HG03354 (cell line): Measurements from ENCODE around the gene NCF4.

ENCODE experiments used
- ATAC-seq: cut with Tn5 transposase; IDR thresholded peaks from one replicate; pipeline ENCODE4 v1.9.1; 2021; ENCODE audit warnings: mild to moderate bottlenecking; ENCODE audit not compliant: unreplicated experiment, poor library complexity, severe bottlenecking

The NCF4 gene

DNA sequence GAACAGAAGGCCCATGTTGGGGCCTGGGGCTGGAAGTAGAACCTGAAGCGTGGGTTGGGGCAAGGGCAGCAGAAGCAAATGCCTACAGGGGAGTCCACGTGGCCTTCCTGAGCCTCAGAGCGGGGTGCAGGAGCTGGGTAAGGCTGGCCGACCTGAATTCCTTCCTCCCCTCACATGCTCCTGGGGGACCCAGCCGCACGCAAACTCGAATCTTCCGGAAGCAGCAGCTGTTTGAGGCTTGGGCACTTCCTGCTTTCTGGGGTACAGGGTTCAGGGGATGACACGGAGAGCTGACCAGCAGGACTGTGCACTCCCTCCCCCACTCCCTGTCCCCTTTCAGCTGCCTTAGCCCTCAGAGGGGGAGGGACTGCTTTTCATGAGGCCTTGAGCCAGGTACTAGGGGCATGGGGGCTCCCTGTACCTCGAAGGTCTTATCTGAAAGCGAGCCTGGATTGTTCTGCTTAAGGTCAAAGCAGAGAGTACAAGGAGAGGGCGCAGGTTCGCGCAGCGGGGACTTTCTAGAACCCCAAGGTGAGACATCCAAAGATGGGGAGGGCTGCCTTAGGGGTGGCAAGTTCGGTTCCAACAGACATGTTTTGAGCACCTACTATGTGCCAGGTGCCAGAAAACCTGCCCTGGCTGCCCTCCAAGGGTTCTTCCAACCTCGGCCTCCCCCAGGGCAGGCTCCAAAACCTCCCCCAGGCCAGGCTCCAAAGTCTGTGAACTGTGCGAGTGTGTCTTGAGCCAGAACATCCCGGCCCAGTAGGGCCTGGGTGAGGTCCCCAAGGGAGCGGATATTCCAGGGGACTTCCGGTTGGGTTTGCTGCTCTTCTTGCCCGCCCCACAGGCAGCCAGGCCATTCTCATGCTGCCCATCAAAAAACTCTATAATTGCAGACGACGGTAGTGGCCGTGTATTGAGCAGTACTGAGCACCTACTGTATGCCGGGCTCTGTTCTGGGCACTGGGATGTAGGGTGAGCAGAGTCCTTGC lies 1.7 kb downstream of the NCF4 start:
- no peak for ATAC-seq

DNA sequence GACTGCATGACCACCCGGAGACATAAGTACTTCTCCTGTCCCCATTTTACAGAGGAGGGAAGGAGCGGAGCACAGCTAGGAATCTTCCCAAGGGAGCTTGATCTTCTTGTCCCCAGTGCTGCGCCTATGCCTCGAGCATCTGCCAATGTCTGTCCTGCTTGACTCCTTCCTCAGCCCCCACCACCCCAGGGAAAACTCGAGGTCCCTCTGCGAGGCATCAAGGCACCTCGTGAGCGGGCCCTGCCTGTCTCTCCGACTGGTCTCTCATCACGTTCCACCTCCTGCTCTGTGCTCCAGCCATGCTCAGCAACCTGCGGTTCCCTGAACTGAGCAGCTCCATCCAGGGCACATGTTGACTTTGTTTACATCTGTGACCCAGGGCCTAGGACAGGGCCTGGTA lies 2.5 kb downstream of the NCF4 start:
- ATAC-seq: no peak

DNA sequence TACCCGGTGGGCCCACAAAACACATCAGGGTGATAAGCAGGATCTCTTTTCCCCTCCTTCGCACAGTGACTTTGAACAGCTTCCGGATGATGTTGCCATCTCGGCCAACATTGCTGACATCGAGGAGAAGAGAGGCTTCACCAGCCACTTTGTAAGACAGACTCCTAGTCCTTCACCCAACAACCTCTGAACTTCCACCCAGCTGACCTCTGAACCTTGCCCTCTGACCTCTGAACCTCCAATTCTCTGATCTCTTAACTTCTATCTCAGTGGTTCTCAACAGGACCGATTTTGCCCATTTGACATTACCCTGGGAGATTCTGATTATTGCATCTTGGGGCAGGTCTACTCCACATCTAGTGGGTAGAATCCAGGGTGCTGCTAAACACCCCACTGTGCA lies 3.2 kb downstream of the NCF4 start:
- no peak for ATAC-seq

DNA sequence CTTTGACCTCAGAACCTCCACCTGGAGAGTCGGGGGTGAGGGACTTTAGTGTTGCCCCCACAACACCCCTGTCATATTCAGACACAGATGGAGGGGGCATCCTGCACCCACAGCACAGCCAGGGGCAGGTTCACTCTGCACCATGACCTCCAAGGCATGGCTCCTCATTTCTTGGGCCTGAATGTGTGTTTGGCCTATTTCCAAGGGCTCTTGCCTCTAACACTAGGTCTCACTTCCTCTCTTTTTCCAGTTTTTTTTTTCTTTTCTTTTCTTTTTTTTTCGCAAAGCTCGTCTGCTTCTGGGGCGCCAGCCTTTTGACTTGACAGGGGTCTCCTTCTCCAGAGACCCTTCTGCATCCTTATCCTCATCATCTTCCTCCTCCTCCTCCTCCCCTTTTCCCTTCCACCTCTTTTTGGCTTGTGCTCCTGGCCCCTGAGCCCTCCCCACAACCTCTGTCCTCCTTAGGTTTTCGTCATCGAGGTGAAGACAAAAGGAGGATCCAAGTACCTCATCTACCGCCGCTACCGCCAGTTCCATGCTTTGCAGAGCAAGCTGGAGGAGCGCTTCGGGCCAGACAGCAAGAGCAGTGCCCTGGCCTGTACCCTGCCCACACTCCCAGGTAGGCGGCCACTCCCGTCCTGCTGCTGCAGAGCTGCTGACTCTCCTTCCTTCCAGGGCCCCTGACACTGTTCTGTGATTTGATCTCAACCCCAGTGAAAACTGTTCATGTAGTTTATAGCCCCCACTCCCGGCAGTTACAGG lies 3.8 kb downstream of the NCF4 start:
- ATAC-seq: no peak

DNA sequence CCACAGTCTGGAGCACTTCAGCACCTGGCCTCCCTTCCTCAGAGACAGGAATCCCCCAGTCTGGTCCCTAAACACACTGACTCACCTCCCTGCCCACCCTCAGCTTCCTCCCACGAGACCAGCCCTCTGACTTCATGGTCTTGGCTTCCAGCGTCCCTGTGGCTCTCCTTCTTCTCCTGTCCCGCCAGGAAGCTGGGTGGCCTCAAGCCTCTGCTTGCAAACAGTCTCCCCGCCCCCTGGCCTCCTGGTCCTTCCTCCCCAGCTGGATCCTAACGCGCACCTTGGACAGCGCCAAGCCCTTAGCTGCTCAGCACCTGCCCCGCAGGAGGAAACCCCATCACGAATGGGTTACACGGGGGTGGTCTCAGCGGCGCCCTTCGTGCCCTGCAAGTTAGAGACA lies 4.5 kb downstream of the NCF4 start:
- no peak for ATAC-seq

DNA sequence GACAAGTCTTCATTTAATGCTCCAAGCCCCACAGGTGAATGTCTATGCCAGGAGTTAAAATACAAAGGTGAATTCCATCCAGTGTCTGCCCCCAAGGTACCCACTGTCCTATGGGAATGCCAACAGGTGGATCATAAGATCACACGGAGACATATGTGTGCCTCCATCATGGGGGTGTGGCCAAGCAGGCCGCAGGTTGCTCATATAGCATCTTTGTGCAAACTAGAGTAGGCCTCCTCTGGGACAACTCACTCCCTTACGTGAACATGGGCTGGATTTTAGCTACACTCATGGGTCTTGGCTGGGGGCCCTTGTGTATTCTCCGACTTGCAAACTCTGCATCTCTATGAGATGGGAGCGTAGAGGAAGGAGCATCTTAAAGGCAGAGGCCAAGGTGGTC lies 6.9 kb downstream of the NCF4 start:
- ATAC-seq: no peak

DNA sequence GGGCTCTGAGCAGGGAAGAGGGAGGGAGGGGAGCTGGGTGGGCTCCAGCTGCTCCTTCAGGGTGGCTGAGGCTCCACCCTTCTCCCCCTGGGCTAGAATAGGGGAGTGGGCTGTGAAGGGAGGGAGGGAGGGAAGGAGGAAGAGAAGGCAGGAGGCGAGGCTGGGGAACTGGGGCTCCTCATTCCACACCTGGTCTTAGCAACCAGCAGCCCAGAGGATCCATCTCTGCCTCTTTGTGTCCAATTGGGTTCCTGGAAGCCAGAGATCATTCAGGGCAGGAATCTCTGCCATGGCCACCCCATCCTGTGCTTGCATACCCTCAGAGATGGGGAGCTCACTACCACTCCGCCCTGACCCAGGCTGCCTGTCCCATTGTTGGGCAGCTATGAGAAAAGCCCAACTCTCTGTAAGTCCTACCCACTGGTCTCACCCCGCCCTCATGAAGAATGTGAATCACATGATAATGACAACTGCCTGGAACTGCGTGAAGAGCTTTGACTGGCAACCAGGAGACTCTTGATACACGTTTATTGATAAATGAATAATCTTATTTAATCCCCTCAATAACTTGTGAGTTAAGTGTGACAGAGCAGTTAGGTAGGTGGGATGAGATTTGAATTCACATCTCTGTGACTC lies 7.9 kb downstream of the NCF4 start:
- ATAC-seq: no peak

DNA sequence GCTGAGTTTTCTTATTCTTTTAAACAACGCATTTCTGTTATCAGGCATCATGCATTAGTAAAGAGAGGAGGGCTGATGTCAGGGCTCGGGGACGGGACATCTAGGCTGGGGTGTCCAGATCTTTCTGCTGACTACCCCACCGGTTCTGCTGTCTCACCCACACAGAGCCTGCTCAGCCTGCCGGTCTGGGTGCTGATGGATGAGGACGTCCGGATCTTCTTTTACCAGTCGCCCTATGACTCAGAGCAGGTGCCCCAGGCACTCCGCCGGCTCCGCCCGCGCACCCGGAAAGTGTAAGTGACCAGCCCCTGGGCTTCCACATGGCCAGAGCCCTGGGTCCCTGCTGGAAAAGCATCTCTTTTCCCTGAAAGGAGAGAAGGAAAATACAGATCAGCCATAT lies 9.4 kb downstream of the NCF4 start:
- no peak for ATAC-seq

DNA sequence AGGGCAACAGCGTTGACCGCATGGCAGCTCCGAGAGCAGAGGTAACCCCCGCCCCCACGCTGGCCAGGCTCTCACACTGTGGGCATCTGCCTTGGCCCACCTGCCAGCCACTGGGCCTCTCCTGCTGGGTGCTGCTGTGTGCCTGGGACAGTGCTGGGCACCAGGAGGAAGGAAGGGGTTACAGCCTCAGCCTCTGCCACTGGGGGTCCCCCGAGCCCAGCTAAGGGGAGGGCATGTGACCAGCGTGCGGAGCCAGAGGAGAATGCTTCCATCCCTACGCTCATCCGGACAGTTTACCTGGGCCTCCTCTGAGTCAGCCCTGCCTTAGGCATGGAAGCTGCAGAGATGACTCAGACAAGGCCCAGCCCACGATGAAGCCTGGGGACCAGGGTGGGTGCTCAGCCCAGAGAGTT lies 10.9 kb downstream of the NCF4 start:
- no peak for ATAC-seq

DNA sequence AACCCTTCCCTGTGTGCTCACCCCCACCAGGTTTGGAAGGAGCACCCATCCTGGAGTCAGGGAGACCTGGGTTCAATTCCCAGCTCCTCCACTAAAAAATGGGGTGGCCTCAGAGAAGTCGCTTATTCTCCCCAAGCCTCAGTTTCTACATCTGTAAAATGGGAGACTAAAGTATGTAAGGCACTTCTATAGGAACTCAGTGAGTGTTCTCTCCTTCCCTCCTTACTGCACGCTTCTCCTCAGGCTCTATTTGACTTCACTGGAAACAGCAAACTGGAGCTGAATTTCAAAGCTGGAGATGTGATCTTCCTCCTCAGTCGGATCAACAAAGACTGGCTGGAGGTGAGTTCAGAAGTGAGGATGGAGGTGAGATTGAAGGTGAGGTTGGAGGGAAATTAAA lies 11.3 kb downstream of the NCF4 start:
- no peak for ATAC-seq

DNA sequence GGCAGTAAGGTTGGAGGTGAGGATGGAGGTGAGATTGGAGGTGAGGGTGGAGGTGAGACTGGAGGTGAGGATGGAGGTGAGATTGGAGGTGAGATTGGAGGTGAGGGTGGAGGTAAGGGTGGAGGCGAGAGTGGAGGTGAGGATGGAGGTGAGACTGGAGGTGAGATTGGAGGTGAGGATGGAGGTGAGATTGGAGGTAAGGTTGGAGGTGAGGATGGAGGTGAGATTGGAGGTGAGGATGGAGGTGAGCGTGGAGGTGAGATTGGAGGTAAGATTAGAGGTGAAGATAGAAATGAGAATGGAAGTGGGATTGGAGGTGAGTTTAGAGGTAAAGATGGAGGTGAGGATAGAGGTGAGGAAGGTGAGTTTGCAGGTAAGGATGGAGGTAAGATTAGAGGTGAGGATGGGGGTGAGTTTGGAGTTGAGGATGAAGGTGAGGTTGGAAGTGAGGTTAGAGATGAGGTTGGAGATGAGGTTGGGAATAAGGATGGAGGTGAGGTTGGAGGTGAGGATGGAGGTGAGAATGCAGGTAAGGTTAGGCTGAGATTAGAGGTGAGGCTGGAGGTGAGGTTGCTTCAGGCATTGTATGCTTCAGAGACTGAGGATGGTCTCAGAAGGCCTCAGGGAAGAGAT lies 12.2 kb downstream of the NCF4 start:
- no peak for ATAC-seq

DNA sequence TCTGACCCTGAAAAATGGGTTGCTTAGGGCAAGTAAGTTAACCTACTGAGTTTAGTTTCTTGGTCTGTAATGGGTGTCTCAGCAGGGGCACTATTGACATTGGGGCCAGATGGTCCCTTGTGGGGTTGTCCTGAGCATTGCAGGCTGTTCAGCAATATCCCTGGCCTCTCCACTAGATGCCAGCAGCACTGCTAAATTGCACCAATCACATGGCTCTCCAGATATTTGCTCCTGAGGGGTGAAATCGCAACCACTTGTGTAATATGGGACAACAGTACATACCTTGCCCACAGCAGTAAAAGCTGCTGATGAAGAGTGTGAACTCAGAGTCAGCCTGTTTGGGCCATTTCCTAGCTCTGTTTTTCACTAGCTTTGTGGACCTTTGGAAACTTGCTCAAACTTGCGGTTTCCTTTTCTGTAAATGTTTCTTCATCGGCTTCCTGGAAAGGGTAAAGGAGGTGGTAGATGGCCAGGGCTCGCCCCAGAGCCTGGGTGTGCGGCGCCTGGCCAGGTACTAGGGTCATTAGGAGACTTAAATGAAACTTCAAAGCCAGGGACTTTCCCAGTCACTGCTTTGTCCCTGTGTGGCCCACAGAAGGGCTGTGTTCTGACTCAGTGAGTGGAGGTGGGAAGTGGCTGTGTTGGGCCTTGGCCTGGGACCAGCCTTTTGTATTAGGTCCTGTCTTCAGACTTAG lies 13.0 kb downstream of the NCF4 start:
- peak; percentile 83 for ATAC-seq

DNA sequence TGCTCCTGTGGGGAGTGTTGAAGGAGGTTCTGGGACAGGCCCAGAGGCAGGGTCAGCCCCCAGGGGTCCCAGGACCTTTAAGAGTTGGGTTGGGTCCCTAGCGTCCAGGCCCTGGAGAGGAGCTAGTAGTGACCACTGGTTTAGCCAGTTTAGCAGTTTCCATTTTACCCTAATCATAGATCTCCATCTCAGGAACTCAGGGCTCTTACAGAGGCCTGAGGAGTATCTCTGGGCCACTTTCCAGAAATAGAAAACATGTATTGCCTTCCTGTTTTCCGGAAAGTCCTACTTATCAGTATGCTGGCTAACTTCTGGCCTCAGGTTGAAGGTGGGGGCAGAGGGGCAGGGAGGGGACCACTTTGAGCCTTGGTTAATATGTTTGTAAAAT lies 13.5 kb downstream of the NCF4 start:
- ATAC-seq: no peak

DNA sequence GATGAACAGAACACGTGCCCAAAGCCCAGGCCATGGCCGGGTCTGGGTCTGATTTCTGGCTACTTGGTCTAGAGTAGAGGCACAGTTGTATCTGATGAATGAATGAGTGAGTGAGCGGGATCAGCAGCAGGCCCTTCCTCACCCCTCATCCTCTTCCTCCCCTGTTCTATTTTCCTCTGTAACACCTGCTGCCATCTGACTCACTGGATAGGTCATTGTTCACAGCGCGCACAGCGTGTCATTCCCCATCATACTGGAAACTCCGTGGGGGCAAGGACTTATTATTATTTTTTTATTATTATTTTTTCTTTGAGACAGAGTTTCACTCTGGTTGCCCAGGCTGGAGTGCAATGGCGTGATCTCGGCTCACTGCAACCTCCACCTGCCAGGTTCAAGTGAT lies 13.9 kb downstream of the NCF4 start:
- ATAC-seq: no peak

DNA sequence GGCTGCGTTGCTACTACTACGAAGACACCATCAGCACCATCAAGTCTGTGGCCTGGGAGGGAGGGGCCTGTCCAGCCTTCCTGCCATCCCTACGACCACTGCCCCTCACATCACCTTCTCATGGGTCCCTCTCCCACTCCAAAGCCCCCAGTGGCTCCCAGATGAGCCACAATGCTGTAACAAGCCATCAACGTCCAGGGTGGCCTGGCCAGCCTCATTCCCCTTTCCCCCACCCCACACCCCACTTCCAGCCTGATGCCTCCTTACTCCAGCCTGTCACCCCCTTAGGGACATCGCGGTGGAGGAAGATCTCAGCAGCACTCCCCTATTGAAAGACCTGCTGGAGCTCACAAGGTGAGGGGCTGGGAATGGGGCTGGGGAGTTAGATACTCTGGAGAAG lies 14.9 kb downstream of the NCF4 start:
- ATAC-seq: no peak

DNA sequence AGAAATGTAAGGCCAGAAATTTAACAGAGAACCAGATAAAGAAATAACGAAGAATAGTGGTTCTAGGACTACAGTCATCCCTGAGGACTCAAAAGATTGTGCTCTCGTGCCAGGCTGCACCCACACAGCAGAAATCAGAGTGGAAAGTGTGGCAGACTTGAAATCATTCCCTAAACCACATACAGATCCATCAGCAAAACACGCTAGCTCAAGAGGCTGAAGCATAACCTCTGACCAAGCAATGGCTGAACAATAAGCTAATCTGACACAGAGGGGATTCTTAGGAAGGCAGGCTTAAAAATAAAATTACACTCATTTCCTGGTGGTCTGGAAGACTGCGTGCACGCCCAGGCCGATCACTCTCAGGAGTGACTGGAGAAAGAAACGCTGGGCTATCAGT lies 19.0 kb downstream of the NCF4 start:
- no peak for ATAC-seq

DNA sequence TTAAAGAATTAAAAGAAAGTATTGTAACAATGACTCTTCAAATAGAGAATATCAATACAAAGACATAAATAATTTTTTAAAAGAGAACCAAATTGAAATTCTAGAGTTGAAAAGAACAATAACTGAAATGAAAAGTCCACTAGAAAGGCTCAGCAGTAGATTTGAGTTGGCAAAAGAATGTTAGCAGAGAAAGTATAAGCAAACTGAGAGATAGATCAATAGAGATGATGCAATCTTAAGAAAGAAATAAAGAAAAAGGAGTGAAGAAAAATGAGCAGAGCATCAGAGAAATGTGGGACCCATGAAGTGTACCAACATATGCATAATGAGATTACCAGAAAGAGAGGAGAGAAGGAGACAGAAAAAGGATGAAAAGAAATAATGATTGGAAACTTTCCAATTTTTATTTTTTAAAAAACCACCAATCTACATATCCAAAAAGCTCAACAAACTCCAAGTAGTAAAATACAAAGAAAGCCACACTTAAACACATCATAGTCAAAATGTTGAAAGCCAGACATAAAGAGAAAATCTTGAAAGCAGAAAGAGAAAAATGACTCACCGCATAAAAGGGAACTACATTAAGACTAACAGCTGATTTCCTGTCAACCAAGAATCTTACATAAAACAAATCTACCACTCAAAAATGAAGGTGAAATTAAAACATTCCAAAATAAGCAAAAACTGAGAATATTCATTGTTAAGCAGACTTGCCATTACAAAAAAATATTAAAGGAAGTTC lies 20.9 kb downstream of the NCF4 start:
- ATAC-seq: no peak

DNA sequence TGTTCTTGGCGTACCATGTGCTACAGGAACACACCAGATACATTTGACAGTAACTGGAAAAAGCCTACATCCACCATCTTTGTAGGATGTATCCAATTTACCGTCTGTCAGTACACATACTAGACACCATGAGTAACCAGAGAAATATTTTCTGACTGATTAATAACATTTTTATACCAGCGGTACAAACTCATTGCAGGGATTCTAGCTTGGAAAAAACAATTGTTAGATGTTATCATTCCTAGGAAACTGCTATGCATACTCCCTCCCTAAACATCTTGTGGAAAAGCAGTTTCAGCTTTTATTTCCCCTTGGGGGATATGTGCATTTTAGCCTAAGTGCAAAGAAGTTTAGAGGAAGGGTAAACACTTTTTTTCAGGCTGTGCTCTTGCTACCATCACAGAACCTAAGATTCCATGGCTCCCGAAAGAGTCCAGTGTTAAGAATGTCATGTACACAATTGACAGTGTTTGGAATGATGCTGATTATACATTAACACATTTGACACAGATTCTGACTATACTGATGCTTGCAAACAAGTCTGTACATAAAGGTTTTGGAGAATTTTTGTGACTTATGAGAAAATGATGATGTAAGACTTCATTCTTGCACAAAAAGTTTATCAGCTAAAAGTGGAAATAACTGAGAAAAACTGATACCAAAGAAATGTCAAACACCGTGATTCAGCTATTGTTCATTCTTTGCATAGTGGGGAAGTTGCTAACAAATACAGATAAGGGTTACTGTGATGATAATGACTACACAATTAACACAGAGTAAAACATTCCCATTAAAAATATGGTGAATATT lies 23.7 kb downstream of the NCF4 start:
- no peak for ATAC-seq
